ENCODE data around the gene METTL17.

- TF ChIP-seq CTCF (IDR thresholded peaks at IDR 0.05; ENCODE audit: poor library complexity) (no peak), EZH2phosphoT487 (IDR thresholded peaks at IDR 0.05; ENCODE audit: low read depth, severe bottlenecking, unreplicated experiment) (no peak)
Observed at GRCh38 chr14:20978687-20979086, 11.1 kb upstream of the METTL17 start.

Measured in hepatocyte (in vitro differentiated cells).